GM03348 (cell line): Measurements from ENCODE around the gene CAMK1D.
A peak's percentile ranks its signal among the peaks of the same experiment; 100 is the strongest.
"Not testable (repeated sequence)": the region's sequence is repeated elsewhere in the genome, so short reads cannot be mapped to it uniquely, and the experiment has no call there.

Source experiments
- DNase-seq: peaks from one replicate; pipeline ENCODE4 v3.0.0; 2012; ENCODE audit warnings: low spot score

Gene CAMK1D

GRCh38 chr10:12466704-12467305 lies 117.5 kb downstream of the CAMK1D start:
- DNase-seq = no peak

GRCh38 chr10:12469345-12469744 lies 120.0 kb downstream of the CAMK1D start:
- DNase-seq = no peak

GRCh38 chr10:12470719-12471118 lies 121.4 kb downstream of the CAMK1D start:
- no peak for DNase-seq

GRCh38 chr10:12471135-12471534 lies 121.8 kb downstream of the CAMK1D start:
- no peak for DNase-seq

GRCh38 chr10:12473491-12473890 lies 124.1 kb downstream of the CAMK1D start:
- DNase-seq = no peak

- no peak for DNase-seq
Measured at GRCh38 chr10:12474727-12475412, 125.5 kb downstream of the CAMK1D start.

GRCh38 chr10:12476656-12477055 lies 127.3 kb downstream of the CAMK1D start:
- DNase-seq = no peak

- DNase-seq = no peak
Measured at GRCh38 chr10:12479437-12479844, 130.1 kb downstream of the CAMK1D start.

GRCh38 chr10:12479924-12480323 lies 130.6 kb downstream of the CAMK1D start:
- DNase-seq = no peak

- no peak for DNase-seq
Measured at GRCh38 chr10:12480440-12480839, 131.1 kb downstream of the CAMK1D start.

- DNase-seq = no peak
Measured at GRCh38 chr10:12481924-12482323, 132.6 kb downstream of the CAMK1D start.

GRCh38 chr10:12482587-12482986 lies 133.2 kb downstream of the CAMK1D start:
- no peak for DNase-seq

GRCh38 chr10:12484002-12484918 lies 134.9 kb downstream of the CAMK1D start:
- DNase-seq = peak; percentile 62

- no peak for DNase-seq
Measured at GRCh38 chr10:12484941-12485805, 135.8 kb downstream of the CAMK1D start.

- no peak for DNase-seq
Measured at GRCh38 chr10:12487366-12487765, 138.0 kb downstream of the CAMK1D start.

- DNase-seq = no peak
Measured at GRCh38 chr10:12488626-12489025, 139.3 kb downstream of the CAMK1D start.

GRCh38 chr10:12489357-12489756 lies 140.0 kb downstream of the CAMK1D start:
- DNase-seq = no peak

- DNase-seq = no peak
Measured at GRCh38 chr10:12489806-12490205, 140.5 kb downstream of the CAMK1D start.

GRCh38 chr10:12490963-12491362 lies 141.6 kb downstream of the CAMK1D start:
- DNase-seq = no peak

- DNase-seq = no peak
Measured at GRCh38 chr10:12491491-12491890, 142.1 kb downstream of the CAMK1D start.

GRCh38 chr10:12492016-12492415 lies 142.7 kb downstream of the CAMK1D start:
- no peak for DNase-seq

- not testable (repeated sequence) for DNase-seq
Measured at GRCh38 chr10:12497046-12497445, 147.7 kb downstream of the CAMK1D start.
